Activated CD4-positive, alpha-beta T cell treated with anti-CD3 and anti-CD28 coated beads, Interleukin-2, amount 50 U/mL, for 16 hours (primary cell): ENCODE measurements around the gene RBBP8.

Experiments used
- DNase-seq: peaks from one replicate; pipeline ENCODE4 v3.0.0-alpha.2; 2020

RBBP8 gene

DNA sequence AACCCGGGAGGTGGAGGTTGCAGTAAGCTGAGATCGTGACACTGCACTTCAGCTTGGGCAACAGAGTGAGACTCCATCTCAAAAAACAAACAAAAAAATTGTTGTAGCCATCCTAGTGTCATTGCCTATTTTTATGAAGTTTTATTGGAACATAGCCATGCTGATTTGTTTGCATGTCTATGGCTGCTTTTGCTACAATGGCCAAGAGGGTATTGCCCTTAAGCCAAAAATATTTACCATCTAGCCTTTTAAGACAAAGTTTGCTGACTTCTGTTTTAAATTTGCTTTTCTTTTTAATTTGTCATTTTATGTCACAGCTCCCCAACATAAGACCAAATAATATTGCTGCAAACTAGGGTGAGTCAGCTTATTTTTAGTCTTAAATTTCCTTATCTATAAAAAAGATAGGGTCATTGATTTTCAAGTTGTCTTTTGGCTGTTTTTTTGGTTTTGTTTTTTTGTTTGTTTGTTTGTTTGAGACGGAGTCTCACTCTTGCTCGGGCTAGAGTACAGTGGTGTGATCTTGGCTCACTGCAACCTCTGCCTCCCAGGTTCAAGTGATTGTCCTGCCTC is 132.2 kb downstream of the RBBP8 start:
- DNase-seq = no peak

DNA sequence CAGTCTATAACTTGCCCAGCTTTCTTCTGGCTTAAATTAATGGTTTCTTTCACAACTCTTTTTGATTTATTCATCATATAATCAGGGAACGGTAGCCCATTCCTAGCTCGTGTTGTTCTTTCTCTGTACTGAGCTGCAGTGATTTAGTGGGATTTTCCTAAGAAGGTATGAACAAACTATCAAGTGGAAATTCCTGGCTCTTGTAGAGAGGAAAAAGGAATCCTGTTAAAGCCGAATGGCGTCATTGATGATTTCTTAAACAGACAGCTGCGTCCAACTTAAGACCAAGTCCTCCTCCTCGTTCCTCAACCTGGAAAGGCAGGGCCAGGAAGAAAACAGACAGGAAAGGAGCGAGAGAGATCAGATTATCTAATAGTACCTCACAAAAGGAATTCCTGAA is 132.9 kb downstream of the RBBP8 start:
- no peak for DNase-seq

DNA sequence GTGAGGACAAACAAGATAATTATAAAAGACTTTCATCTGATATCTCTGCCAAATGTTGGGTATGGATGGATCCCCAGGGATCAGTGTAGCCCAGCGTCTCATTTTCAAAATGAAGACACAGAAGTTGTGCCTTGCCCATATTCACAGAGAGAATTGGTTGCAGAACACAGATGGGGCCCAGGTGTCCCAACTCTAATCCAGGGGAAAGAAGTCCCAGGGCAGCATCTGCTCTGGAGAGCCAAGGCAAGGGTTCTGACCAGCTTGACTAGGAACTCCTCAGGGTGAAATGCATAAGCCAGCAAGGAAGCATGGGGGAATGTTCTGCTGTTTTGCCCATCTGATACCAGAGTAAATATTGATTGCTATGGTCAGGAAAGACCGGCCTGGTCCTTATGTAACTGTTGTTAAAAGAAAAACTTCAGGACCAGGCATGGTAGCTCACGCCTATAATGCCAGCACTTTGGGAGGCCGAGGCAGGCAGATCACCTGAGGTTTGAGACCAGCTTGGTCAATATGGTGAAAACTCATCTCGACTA is 133.4 kb downstream of the RBBP8 start:
- DNase-seq = no peak

DNA sequence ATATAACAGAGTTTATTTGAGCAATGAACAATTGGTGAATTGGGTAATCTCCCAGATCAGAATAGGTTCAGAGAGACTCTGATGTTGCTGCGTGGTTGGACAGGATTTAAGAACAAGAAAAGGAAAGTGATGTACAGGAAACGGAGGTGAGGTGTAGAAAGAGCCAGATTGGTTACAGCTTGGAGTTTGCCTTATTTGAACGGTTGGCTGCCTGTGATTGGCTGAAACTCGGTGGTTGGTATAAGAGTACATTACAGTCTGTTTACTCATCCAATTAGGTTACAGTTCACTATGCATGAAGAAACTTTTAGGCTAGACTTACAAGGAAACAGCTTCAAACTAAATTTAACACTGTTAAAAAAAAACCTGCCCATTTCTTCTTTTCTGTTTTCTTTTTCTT is 134.1 kb downstream of the RBBP8 start:
- no peak for DNase-seq

DNA sequence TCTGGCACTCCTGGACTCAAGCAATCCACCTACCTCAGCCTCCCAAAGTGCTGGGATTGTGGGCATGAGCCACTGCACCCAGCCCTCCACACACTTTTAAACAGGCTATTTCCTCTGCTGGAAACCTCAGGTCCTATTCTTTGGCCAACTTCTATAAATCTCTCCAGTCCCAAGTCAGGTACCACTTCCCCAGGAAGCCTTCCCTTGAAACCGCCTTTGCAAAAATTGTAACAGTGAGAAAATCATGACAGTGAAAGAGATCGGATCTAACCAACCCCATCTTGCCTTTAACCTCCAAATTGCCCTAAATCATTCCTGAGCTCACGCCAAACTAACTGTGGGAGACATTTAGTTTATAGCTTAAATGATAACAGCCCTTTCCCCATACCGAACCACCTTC is 134.9 kb downstream of the RBBP8 start:
- no peak for DNase-seq

DNA sequence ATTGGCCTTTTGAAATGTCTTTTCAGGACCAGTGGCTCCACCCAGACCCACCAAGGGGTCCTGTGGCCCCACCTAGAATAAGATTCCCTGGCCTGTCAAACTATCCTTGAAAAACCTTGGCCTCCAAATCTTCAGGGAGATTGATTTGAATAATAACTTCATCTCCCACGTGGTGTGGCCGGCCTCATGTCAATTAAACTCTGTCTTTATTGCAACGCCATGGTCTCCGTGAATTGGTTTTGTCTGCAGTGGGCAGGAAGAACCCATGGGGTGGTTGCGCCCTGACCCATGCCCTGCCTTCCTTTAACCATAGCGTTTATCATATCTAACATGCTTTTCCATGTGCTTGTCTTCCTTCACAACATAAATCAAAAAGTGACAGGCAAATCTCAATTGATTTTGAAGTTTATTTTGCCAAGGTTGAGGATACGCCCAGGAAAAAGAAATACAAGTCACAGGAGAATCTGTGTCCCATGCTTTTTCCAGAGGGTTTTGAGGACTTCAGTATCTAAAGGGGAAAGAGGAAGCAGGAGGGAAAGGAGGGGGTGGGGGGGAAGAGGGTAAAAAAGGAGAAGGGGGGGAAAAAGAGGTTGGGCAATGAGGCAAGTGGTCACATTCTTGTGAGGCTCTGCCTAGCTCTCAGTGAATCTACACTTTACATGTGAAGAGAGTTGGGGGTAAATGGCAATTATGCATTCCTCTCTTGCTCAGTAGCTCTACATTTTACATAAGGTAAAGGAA is 135.6 kb downstream of the RBBP8 start:
- DNase-seq = no peak

DNA sequence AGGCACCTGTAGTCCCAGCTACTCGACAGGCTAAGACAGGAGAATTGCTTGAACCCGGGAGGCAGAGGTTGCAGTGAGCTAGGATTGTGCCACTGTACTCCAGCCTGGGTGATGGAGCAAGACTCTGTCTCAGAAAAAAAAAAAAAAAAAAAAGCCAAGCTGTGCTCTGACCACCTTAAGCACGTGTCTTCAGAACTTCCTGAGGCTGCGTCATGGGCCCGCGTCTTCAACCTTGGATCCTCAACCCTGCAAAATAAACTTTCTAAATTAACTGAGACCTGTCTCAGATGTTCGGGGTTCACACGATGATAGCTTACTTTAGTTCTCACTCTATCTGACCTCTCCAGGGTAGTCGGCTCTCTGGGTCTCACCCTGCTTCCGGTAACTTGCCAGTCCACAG is 136.4 kb downstream of the RBBP8 start:
- no peak for DNase-seq

DNA sequence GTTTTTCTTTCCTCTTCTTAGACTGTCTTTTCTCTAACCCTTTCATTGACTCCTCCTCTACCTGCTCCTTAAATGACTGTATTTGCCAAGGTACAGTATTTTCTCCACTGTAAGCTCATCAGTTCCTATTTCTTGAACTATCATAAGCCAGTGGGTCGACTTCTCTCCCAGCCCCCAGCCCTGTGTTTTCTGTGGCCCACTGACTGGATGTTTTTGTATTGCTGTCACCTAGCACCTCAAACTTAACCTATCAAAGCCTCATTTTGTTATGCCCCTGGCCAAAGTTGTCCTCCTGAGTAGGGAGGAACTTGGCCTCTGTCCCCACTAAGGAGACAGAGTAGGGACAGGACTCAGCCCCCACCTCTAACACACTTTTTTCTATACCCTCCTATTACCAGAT is 136.8 kb downstream of the RBBP8 start:
- no peak for DNase-seq

DNA sequence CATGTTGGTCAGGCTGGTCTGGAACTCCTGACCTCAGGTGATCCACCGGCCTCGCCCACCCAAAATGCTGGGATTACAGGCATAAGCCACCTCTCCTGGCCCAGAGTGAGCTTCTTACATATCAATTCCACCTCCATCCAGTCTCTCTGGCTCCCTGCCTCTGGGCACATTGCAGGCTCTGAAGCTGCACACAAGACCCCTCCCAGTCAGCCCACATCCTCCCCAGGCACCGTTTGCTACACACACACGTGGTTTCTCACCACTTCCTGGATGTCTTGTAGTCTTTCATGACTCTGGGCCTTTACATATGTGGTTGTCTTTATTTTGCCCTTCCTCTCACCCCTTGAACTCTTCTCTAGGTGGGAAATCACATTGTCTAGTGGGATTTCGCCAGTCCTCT is 138.2 kb downstream of the RBBP8 start:
- DNase-seq = peak; percentile 91

DNA sequence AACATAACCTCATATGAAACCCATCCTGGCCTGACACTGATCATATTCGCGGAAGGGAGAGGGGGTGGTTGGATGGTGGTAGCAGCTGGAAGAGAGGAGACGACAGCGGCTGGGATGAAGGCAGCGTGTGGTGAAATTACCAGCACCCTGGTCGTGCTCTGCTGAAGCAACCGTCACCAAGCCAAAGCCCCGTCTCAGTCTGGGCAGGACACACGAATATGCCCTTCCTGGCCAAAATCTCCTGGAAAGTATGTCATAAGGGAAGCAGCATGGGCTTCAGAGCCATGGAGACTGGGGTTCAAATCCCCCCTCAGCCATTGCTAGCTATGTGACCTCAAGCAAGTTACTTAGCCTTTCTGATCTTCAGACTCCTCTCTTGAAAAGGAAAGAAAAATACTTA is 139.0 kb downstream of the RBBP8 start:
- DNase-seq = no peak

DNA sequence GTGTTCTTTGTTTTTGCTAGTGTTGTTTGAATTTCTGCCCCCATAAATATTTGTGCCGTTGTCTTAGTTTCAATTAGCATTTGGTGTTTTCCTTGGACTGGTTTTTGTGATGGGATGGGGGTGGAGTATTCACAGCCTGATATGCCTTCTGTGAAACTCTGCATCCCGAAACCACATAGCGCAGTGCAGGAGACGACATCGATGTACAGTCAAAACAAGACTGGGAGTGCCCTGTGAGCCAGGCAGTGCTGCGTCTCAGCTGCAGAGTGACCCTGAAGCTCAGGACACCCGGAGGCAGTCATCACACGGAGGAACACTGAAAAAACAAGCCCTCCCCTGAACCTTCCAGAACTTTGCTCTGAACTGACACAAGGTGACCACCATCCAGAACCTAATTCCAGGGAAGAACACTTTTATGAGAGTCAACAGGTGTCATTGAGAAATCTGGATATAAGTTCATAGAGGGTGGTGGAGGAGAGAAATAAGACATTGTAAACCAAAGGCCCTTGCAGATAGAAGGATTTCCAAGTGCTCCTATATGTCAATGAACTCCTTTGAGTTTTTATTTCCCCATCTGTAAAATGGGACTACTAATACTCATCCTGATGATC is 141.0 kb downstream of the RBBP8 start:
- no peak for DNase-seq
